Esophagus squamous epithelium (tissue), 5 donors: Measurements from ENCODE around the gene DSE. TPM values are rescaled to one million over a fixed set of nuclear protein-coding genes. Genes with fewer than 3 reads are reported as not detected.

Experiments
- DNase-seq: peaks from one replicate; lab custom pipeline; 2025; lab: John Stamatoyannopoulos, UW
- H3K27ac ChIP-seq, 4 donors: fragments of 200-600 bp; sonication (generic); one replicate each; pipeline ENCODE4 v1.5.1; 2016 to 2019; ENCODE audit warnings: mild to moderate bottlenecking in 1 of 4
- H3K27me3 ChIP-seq, 4 donors: fragments of 200-600 bp; sonication (generic); 1 replicate in 3 of 4; 2 replicates in 1 of 4; pipeline versions ENCODE4 v1.5.1 to v1.6.0; 2017 to 2021; ENCODE audit warnings: antibody characterized with exemption in 1 of 4
- H3K36me3 ChIP-seq, 3 donors: fragments of 200-600 bp; sonication (generic); one replicate each; pipeline ENCODE4 v1.5.1; 2016 to 2019
- H3K4me1 ChIP-seq, 3 donors: fragments of 200-600 bp; sonication (generic); one replicate each; pipeline ENCODE4 v1.5.1; 2017 to 2019
- H3K4me3 ChIP-seq, 4 donors: fragments of 200-600 bp; sonication (generic); 1 replicate in 3 of 4; 2 replicates in 1 of 4; pipeline ENCODE4 v1.5.1; 2016 to 2019; ENCODE audit warnings: mild to moderate bottlenecking in 2 of 4, moderate library complexity in 1 of 4
- H3K9me3 ChIP-seq, 3 donors: fragments of 200-600 bp; sonication (generic); one replicate each; pipeline ENCODE4 v1.5.1; 2016 to 2019
- CTCF ChIP-seq, 6 experiments: fragments of 450-650 bp in 4 of 6; fragments of 200-600 bp in 2 of 6; sonication (generic) in 2 of 6; IDR thresholded peaks; one replicate each; pipeline ENCODE4 v1.5.1; 2016 to 2019; ENCODE audit warnings: antibody characterized with exemption in 6 of 6, mild to moderate bottlenecking in 4 of 6, moderate library complexity in 4 of 6
- POLR2A ChIP-seq, 4 donors: fragments of 450-650 bp; IDR thresholded peaks; one replicate each; pipeline ENCODE4 v1.6.1; 2017; ENCODE audit warnings: antibody characterized with exemption in 4 of 4, mild to moderate bottlenecking in 4 of 4, moderate library complexity in 3 of 4
- WGBS, 2 donors: methylation state at CpG; one replicate each; pipeline ENCODE4 v1.1.5; 2018; 5-methylcytosine and 5-hydroxymethylcytosine counted together
- intact Hi-C: fragments of 100-400 bp; cut with DNase I; formaldehyde crosslinking; loops from one replicate; pipeline ENCODE4 v1.15.0; 2022
- total RNA-seq, 4 donors: library from RNA; depleted of rRNA; stranded (reverse); fragments of >200 nt; gene quantifications; one replicate each; pipeline ENCODE4 v1.1.0, GENCODE V29; 2016
- donor health status: DM: yes; HTN: yes; CAD: no.

DSE gene
- total RNA-seq, 4 donors from 2014 or later, result 11.6 to 36.4 (median 33.3) TPM

GRCh38 chr6:116389357-116389756, 18.6 kb downstream of the DSE start:
- no peaks in the 10 kb centered on the region for H3K36me3 ChIP-seq
- H3K4me3 ChIP-seq, result no peak overlapping the region
- peaks cover 19 to 59% (median 32%) of the 10 kb centered on the region in 3 donors for H3K4me1 ChIP-seq
- intact Hi-C loops, result no loop called here
- H3K9me3 ChIP-seq, result no peaks in the 10 kb centered on the region
- no peak overlapping the region for H3K27ac ChIP-seq
- H3K27me3 ChIP-seq, result no peaks in the 10 kb centered on the region
- TF ChIP-seq CTCF (IDR thresholded peaks at IDR 0.05) (no peak), POLR2A (IDR thresholded peaks at IDR 0.05) (no peak)
- no peak for DNase-seq

GRCh38 chr6:116390581-116390980, 19.8 kb downstream of the DSE start:
- DNase-seq, result no peak
- H3K4me3 ChIP-seq, result no peak overlapping the region
- intact Hi-C loops, result no loop called here
- 52 to 68% methylated on average over 4 of the region's 4 CpGs for WGBS, 2 donors
- H3K4me1 ChIP-seq, result peaks cover 14 to 51% (median 25%) of the 10 kb centered on the region in 3 donors
- no peaks in the 10 kb centered on the region for H3K9me3 ChIP-seq
- no peaks in the 10 kb centered on the region for H3K27me3 ChIP-seq
- H3K36me3 ChIP-seq, result no peaks in the 10 kb centered on the region
- TF ChIP-seq CTCF (IDR thresholded peaks at IDR 0.05) (no peak), POLR2A (IDR thresholded peaks at IDR 0.05) (no peak)
- peak overlapping the region in 1 of 4 donors; percentile 23 for H3K27ac ChIP-seq

- H3K4me3 ChIP-seq, result no peak overlapping the region
- no peak for DNase-seq
- no peaks in the 10 kb centered on the region for H3K36me3 ChIP-seq
- H3K9me3 ChIP-seq, result no peaks in the 10 kb centered on the region
- H3K27ac ChIP-seq, result peak overlapping the region in 2 of 4 donors; percentile 26 to 62
- 49 to 59% methylated on average over 10 of the region's 10 CpGs for WGBS, 2 donors
- H3K4me1 ChIP-seq, result peaks cover 1 to 44% (median 19%) of the 10 kb centered on the region in 3 donors
- TF ChIP-seq POLR2A (IDR thresholded peaks at IDR 0.05), result no peak
- TF ChIP-seq CTCF (IDR thresholded peaks at IDR 0.05), result no peak
- no peaks in the 10 kb centered on the region for H3K27me3 ChIP-seq
- intact Hi-C loops, result no loop called here
These were observed 21.6 kb downstream of the DSE start for GRCh38 chr6:116392132-116393013.

DNA sequence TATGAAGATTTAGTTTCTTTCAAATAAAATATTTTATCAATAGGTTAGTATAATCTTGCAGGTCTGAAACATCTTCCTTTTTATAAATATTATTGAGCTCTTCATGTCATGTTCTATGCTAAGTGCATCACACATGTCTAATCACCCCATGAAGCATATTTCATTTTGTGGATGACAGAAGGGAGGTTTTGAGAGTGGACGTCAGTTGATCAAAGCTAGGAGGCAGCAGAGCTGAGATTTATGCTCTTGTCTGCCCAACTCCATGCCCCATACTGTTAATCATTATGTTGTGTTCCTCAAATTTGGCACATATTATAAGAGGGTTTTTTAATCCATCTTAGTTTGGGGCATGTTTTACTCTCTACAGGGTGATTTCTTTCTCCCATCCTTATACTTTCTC, 22.7 kb downstream of the DSE start:
- H3K4me3 ChIP-seq, result no peak overlapping the region
- no peak for DNase-seq
- peak overlapping the region in 1 of 4 donors; percentile 3 for H3K27ac ChIP-seq
- 18 to 33% methylated on average over 1 of the region's 1 CpG for WGBS, 2 donors
- no peaks in the 10 kb centered on the region for H3K9me3 ChIP-seq
- TF ChIP-seq CTCF (IDR thresholded peaks at IDR 0.05) (peak in 1 of 6 experiments; percentile 35), POLR2A (IDR thresholded peaks at IDR 0.05) (no peak)
- no peaks in the 10 kb centered on the region for H3K27me3 ChIP-seq
- no peaks in the 10 kb centered on the region for H3K36me3 ChIP-seq
- H3K4me1 ChIP-seq, result peaks cover 0 to 45% (median 21%) of the 10 kb centered on the region in 3 donors
- intact Hi-C loops, result no loop called here

DNA sequence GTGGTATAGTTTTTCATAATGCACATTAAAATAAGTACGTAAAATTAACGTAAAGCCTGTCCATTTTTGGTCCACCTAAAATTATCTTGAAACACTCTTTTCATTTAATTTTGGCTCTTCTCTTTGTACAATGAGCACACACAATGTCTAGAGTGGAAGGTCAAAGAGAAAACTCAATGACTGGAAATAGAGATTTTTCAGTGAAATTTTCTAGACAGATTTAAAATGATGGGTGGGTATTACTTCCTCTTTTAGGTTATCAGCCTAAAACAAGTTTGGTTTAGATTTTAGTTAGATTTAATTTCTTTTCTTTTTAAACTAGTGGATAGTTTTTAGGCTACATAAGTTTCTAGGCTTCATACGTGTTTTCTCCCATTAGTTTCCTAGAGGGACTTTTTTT, 24.9 kb downstream of the DSE start:
- peaks cover 0 to 8% (median 0%) of the 10 kb centered on the region in 3 donors for H3K36me3 ChIP-seq
- no peaks in the 10 kb centered on the region for H3K27me3 ChIP-seq
- no peak for TF ChIP-seq POLR2A (IDR thresholded peaks at IDR 0.05)
- no peak for TF ChIP-seq CTCF (IDR thresholded peaks at IDR 0.05)
- no peak overlapping the region for H3K4me3 ChIP-seq
- H3K27ac ChIP-seq, result no peak overlapping the region
- H3K9me3 ChIP-seq, result no peaks in the 10 kb centered on the region
- WGBS, 2 donors, result 72 to 87% methylated on average over 3 of the region's 3 CpGs
- no peak for DNase-seq
- peaks cover 0 to 53% (median 17%) of the 10 kb centered on the region in 3 donors for H3K4me1 ChIP-seq
- intact Hi-C loops, result no loop called here
